ENCODE measurements around the gene ZNF576.

- TF ChIP-seq CTCF (IDR thresholded peaks at IDR 0.05) = no peak
- TF ChIP-seq POLR2A (IDR thresholded peaks at IDR 0.05) = no peak
Measured at GRCh38 chr19:43578787-43579186, 17.6 kb upstream of the ZNF576 start.

Data from esophagus squamous epithelium (tissue), 4 donors.